ENCODE data around the gene ACAP1.
"Not testable (repeated sequence)": the region's sequence is repeated elsewhere in the genome, so short reads cannot be mapped to it uniquely, and the experiment has no call there.

Gene ACAP1

DNA sequence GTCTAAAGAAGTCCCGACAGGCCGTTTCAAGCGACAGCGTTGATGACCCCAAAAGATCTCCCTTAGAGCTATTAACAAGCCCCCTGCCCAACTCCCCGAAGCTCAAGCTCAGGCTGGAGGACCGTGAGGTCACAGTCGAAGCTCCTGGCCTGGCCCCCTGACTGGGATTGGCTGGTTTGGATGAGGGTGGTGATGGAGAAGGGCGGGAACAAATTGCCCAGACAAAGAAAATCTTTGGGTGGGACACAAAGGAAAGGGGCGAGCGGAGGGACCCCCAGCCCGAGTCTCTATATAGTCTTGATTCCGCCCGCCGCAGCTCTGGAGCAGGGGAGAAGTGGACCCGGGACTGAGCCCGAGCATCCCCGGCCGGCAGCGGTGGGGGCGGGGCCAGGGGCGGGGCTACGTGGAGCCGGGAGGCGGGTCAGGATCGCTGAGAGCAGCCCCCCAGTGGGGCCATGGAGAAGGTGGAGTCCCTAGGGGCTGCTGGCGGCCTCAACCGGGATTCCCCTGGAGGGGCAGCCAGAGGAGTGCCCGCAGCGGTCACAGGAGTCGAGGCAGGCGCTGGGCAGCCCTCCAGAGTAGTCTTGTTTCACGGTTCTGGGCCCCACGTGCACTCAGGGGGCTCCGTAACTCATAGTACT lies 6.2 kb upstream of the ACAP1 start:
- Histone ChIP-seq H3K9me3 (ENCODE audit: control insufficient read depth, low read length) (no peaks in the 10 kb centered on the region), H3K27me3 (ENCODE audit: control insufficient read depth, insufficient read depth, low read length, poor library complexity, severe bottlenecking) (no peaks in the 10 kb centered on the region), H3K4me1 (ENCODE audit: control insufficient read depth, insufficient read depth, low read length) (peaks cover 9% of the 10 kb centered on the region), H3K27ac (ENCODE audit: insufficient read depth, low read depth, low read length, poor library complexity, severe bottlenecking) (peak overlapping the region; percentile 93), H3K36me3 (ENCODE audit: control insufficient read depth, insufficient read depth, low read length) (peaks cover 12% of the 10 kb centered on the region), H3K4me3 (ENCODE audit: insufficient read depth, low read depth, low read length) (peak overlapping the region; percentile 87)
- 3% methylated on average over 34 of the region's 34 CpGs for WGBS, 2 experiments

DNA sequence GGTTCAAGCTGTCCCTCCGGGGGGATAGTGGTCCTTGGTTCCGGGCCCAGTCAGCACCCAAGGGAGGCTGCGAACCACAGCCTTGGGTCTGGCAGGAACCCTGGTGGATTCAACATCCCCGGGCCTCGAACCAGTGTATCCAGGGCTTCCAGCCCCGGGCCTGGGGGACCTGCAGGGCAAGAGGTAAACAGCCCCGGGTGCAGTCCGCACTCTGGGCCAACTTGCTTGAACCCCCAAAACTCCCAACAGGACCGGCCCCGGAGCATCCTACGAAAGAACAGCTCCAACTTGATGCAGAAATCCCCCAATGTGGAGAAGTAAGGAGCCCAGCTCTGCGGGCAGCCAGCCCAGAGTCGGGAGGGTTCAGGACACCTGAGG lies 5.7 kb upstream of the ACAP1 start:
- Histone ChIP-seq H3K27me3 (ENCODE audit: control insufficient read depth, insufficient read depth, low read length, poor library complexity, severe bottlenecking) (no peaks in the 10 kb centered on the region), H3K36me3 (ENCODE audit: control insufficient read depth, insufficient read depth, low read length) (peaks cover 8% of the 10 kb centered on the region), H3K9me3 (ENCODE audit: control insufficient read depth, low read length) (no peaks in the 10 kb centered on the region), H3K4me1 (ENCODE audit: control insufficient read depth, insufficient read depth, low read length) (peaks cover 9% of the 10 kb centered on the region), H3K27ac (ENCODE audit: insufficient read depth, low read depth, low read length, poor library complexity, severe bottlenecking) (peak overlapping the region; percentile 93), H3K4me3 (ENCODE audit: insufficient read depth, low read depth, low read length) (peak overlapping the region; percentile 87)
- WGBS, 2 experiments: 87% methylated on average over 13 of the region's 13 CpGs

DNA sequence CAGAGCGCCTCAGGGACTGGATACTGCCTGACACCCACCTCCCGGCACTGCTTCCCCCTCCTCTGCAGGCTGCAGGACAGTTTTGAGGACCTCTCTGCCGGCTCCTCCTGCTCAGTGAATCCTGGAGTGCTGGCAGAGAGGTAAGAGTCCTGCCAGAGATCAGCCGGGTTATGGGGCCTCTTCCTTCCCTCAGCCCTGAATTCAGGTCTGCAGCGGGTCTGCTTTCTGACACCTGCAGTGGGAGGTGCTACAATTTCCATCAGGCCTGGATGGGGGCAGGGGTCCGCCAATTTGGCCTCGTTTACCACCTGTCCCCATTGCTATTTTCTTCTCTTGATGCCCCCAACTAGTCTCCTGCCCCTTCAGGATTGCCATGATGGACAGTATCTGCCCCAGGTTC lies 4.2 kb upstream of the ACAP1 start:
- Histone ChIP-seq H3K27me3 (ENCODE audit: control insufficient read depth, insufficient read depth, low read length, poor library complexity, severe bottlenecking) (no peaks in the 10 kb centered on the region), H3K4me1 (ENCODE audit: control insufficient read depth, insufficient read depth, low read length) (peaks cover 16% of the 10 kb centered on the region), H3K36me3 (ENCODE audit: control insufficient read depth, insufficient read depth, low read length) (no peaks in the 10 kb centered on the region), H3K27ac (ENCODE audit: insufficient read depth, low read depth, low read length, poor library complexity, severe bottlenecking) (no peak overlapping the region), H3K9me3 (ENCODE audit: control insufficient read depth, low read length) (no peaks in the 10 kb centered on the region), H3K4me3 (ENCODE audit: insufficient read depth, low read depth, low read length) (no peak overlapping the region)
- WGBS, 2 experiments: 75% methylated on average over 7 of the region's 7 CpGs

DNA sequence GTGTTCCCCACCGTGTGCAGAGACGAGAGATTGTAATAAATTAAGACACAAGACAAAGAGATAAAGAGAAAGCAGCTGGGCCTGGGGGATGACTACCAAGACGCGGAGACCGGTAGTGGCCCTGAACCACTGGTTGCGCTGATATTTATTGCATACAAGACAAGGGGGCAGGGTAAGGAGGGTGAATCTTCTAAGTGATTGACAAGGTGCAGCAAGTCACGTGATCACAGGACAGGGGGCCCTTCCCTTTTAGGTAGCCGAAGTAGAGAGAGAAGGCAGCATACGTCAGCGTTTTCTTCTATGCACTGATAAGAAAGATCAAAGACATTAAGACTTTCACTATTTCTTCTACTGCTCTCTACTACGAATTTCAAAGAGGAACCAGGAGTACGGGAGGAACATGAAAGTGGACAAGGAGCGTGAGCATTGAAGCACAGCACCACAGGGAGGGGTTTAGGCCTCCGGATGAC lies 3.7 kb upstream of the ACAP1 start:
- H3K36me3 ChIP-seq (ENCODE audit: control insufficient read depth, insufficient read depth, low read length); H3K9me3 ChIP-seq (ENCODE audit: control insufficient read depth, low read length); H3K27me3 ChIP-seq (ENCODE audit: control insufficient read depth, insufficient read depth, low read length, poor library complexity, severe bottlenecking); H3K27ac ChIP-seq (ENCODE audit: insufficient read depth, low read depth, low read length, poor library complexity, severe bottlenecking); H3K4me3 ChIP-seq (ENCODE audit: insufficient read depth, low read depth, low read length): not testable (repeated sequence)
- WGBS, 2 experiments: 89 to 90% methylated on average over 11 to 13 of the region's 14 CpGs
- H3K4me1 ChIP-seq (ENCODE audit: control insufficient read depth, insufficient read depth, low read length): peaks cover 15% of the 10 kb centered on the region

DNA sequence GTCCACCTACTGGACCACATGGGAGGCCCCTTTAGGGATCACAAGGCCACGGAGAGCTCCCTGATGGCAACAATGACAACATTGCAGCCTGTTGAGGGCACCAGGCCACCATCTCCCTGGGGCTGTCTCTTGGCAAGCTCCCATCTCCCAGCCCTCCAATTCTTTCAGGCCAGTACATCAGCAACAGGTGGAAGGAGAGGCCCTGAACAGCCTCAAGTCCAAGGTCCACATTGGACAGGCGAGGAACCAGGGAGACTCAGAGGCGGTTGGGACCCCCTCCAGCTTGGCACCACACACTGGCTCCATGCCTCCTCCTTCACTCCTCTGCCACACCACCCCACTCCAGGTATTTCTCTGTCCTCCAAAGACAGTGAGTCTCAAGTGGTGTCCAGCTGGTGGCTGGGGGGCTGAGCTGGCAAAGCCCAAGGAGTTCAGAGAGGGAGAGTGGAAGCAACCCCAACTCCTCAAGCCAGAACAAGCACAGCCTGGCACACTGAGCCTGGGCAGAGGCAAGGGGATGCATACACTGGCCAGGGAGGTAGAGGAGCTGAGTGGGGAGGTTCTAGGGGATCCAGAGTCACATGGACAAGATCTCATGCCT lies 1.3 kb upstream of the ACAP1 start:
- no peaks in the 10 kb centered on the region for H3K27me3 ChIP-seq (ENCODE audit: control insufficient read depth, insufficient read depth, low read length, poor library complexity, severe bottlenecking)
- no peaks in the 10 kb centered on the region for H3K9me3 ChIP-seq (ENCODE audit: control insufficient read depth, low read length)
- no peak overlapping the region for H3K27ac ChIP-seq (ENCODE audit: insufficient read depth, low read depth, low read length, poor library complexity, severe bottlenecking)
- peaks cover 7% of the 10 kb centered on the region for H3K4me1 ChIP-seq (ENCODE audit: control insufficient read depth, insufficient read depth, low read length)
- H3K4me3 ChIP-seq (ENCODE audit: insufficient read depth, low read depth, low read length): no peak overlapping the region
- 90 to 97% methylated on average over 3 of the region's 3 CpGs for WGBS, 2 experiments
- H3K36me3 ChIP-seq (ENCODE audit: control insufficient read depth, insufficient read depth, low read length): no peaks in the 10 kb centered on the region

DNA sequence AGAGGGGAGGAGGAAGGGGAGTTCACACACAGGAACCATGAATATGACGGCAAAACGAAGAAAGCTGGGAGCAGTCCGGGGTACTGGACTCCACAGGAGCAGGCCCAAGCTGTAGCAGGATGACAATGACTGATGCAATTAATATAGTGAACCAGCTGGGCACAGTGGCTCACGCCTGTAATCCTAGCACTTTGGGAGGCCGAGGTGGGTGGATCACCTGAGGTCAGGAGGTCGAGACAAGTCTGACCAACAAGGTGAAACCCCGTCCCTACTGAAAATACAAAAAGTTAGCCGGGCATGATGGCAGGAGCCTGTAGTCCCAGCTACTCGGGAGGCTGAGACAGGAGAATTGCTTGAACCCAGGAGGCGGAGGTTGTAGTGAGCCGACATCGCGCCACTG lies 564 bp upstream of the ACAP1 start:
- not testable (repeated sequence) for H3K4me3 ChIP-seq (ENCODE audit: insufficient read depth, low read depth, low read length); H3K27ac ChIP-seq (ENCODE audit: insufficient read depth, low read depth, low read length, poor library complexity, severe bottlenecking); H3K4me1 ChIP-seq (ENCODE audit: control insufficient read depth, insufficient read depth, low read length); H3K27me3 ChIP-seq (ENCODE audit: control insufficient read depth, insufficient read depth, low read length, poor library complexity, severe bottlenecking); H3K9me3 ChIP-seq (ENCODE audit: control insufficient read depth, low read length); H3K36me3 ChIP-seq (ENCODE audit: control insufficient read depth, insufficient read depth, low read length)
- WGBS, 2 experiments: 92% methylated on average over 13 of the region's 13 CpGs

DNA sequence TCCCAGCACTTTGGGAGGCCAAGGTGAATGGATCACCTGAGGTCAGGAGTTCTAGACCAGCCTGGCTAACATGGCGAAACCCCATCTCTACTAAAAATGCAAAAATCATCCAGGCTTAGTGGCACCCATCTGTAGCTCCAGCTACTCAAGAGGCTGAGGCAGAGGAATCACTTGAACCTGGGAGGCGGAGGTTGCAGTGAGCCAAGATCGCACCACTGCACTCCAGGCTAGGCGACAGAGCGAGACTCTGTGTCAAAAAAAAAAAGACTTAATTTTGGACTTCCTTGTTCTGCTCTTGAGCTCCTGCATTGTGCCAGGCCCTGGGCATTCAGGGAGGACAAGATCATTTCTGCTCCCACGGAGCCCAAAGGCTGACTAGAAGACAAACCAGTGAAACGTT lies 1.3 kb downstream of the ACAP1 start:
- H3K4me1 ChIP-seq (ENCODE audit: control insufficient read depth, insufficient read depth, low read length); H3K4me3 ChIP-seq (ENCODE audit: insufficient read depth, low read depth, low read length); H3K36me3 ChIP-seq (ENCODE audit: control insufficient read depth, insufficient read depth, low read length); H3K27me3 ChIP-seq (ENCODE audit: control insufficient read depth, insufficient read depth, low read length, poor library complexity, severe bottlenecking); H3K9me3 ChIP-seq (ENCODE audit: control insufficient read depth, low read length); H3K27ac ChIP-seq (ENCODE audit: insufficient read depth, low read depth, low read length, poor library complexity, severe bottlenecking): not testable (repeated sequence)
- 83 to 87% methylated on average over 7 of the region's 7 CpGs for WGBS, 2 experiments

DNA sequence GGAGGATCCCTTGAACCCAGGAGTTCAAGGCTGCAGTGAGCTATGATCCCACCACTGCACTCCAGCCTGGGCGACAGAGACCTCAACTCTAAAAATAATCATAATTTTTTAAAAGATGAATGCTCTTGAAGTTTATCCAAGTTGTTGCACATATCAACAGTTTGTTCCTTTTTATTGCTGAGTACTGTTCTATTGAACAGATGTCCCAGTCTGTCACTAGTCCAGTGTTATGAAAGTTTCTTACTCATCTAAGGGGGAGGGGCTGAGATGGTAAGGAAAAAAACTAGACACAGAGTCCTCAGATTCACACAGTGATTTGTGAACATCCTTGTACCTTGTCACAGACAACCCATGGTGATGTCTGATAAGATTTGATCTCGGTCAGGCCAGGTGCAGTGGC lies 3.9 kb downstream of the ACAP1 start:
- peaks cover 7% of the 10 kb centered on the region for H3K4me1 ChIP-seq (ENCODE audit: control insufficient read depth, insufficient read depth, low read length)
- H3K9me3 ChIP-seq (ENCODE audit: control insufficient read depth, low read length): no peaks in the 10 kb centered on the region
- no peaks in the 10 kb centered on the region for H3K36me3 ChIP-seq (ENCODE audit: control insufficient read depth, insufficient read depth, low read length)
- 82 to 96% methylated on average over 2 of the region's 2 CpGs for WGBS, 2 experiments
- no peak overlapping the region for H3K27ac ChIP-seq (ENCODE audit: insufficient read depth, low read depth, low read length, poor library complexity, severe bottlenecking)
- H3K4me3 ChIP-seq (ENCODE audit: insufficient read depth, low read depth, low read length): no peak overlapping the region
- no peaks in the 10 kb centered on the region for H3K27me3 ChIP-seq (ENCODE audit: control insufficient read depth, insufficient read depth, low read length, poor library complexity, severe bottlenecking)

DNA sequence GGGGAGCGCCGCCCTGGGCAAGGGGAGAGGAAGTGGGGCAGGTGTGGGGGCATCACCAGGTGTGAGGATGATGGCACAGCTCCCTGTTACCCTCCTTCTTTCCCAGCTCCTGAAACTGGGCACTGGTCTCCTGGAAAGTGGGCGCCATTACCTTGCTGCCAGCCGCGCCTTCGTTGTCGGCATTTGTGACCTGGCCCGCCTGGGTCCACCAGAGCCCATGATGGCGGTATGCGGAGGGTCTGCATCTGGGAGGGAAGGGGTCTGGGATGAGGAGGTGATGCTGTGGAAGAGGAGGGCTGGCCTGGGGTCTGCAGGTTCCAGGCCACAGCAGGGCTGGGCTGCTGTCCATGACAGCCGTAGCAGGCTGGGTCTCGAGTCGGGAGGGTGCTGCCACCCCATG lies 5.5 kb downstream of the ACAP1 start:
- H3K27ac ChIP-seq (ENCODE audit: insufficient read depth, low read depth, low read length, poor library complexity, severe bottlenecking): no peak overlapping the region
- no peaks in the 10 kb centered on the region for H3K36me3 ChIP-seq (ENCODE audit: control insufficient read depth, insufficient read depth, low read length)
- no peaks in the 10 kb centered on the region for H3K27me3 ChIP-seq (ENCODE audit: control insufficient read depth, insufficient read depth, low read length, poor library complexity, severe bottlenecking)
- H3K4me3 ChIP-seq (ENCODE audit: insufficient read depth, low read depth, low read length): no peak overlapping the region
- WGBS, 2 experiments: 97 to 98% methylated on average over 13 of the region's 13 CpGs
- H3K9me3 ChIP-seq (ENCODE audit: control insufficient read depth, low read length): no peaks in the 10 kb centered on the region
- H3K4me1 ChIP-seq (ENCODE audit: control insufficient read depth, insufficient read depth, low read length): peaks cover 2% of the 10 kb centered on the region

DNA sequence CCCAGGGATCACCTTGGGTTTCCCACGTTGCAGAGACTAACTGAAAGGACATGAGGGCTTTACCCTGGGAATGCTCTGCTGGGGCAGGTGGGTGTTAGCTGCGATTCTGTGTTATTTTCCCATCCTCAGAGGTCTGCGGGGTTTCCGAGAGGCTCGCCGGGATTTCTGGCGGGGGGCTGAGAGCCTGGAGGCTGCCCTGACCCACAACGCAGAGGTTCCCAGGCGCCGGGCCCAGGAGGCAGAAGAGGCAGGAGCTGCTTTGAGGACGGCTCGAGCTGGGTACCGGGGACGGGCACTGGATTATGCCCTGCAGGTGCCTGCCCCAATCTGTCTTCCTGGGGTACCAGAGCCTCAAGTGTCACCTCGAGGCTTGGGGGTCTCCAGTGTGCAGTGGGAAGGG lies 6.9 kb downstream of the ACAP1 start:
- Histone ChIP-seq H3K9me3 (ENCODE audit: control insufficient read depth, low read length) (no peaks in the 10 kb centered on the region), H3K36me3 (ENCODE audit: control insufficient read depth, insufficient read depth, low read length) (no peaks in the 10 kb centered on the region), H3K4me3 (ENCODE audit: insufficient read depth, low read depth, low read length) (no peak overlapping the region), H3K4me1 (ENCODE audit: control insufficient read depth, insufficient read depth, low read length) (no peaks in the 10 kb centered on the region), H3K27ac (ENCODE audit: insufficient read depth, low read depth, low read length, poor library complexity, severe bottlenecking) (no peak overlapping the region), H3K27me3 (ENCODE audit: control insufficient read depth, insufficient read depth, low read length, poor library complexity, severe bottlenecking) (no peaks in the 10 kb centered on the region)
- WGBS, 2 experiments: 90% methylated on average over 15 of the region's 15 CpGs
